Transverse colon (tissue), 4 donors: ENCODE measurements around the gene RNF212. TPM values are rescaled to one million over a fixed set of nuclear protein-coding genes. Genes with fewer than 3 reads are reported as not detected.
A peak's percentile ranks its signal among the peaks of the same experiment; 100 is the strongest.

ENCODE experiments used
- DNase-seq: peaks from one replicate; pipeline ENCODE4 v3.0.0-alpha.2; 2019
- H3K27ac ChIP-seq, 4 donors: fragments of 200-600 bp; sonication (generic); 2 replicates each; pipeline ENCODE4 v1.5.1; 2016 to 2018; ENCODE audit warnings: inconsistent platforms in 4 of 4
- H3K27me3 ChIP-seq: fragments of 200-600 bp; sonication (generic); 2 replicates; pipeline ENCODE4 v1.5.1; 2017; ENCODE audit warnings: inconsistent platforms
- H3K36me3 ChIP-seq, 4 donors: fragments of 200-600 bp; sonication (generic); 2 replicates each; pipeline ENCODE4 v1.5.1; 2017 to 2019; ENCODE audit warnings: inconsistent platforms in 4 of 4
- H3K4me1 ChIP-seq, 4 donors: fragments of 200-600 bp; sonication (generic); 2 replicates each; pipeline ENCODE4 v1.5.1; 2017 to 2020; ENCODE audit warnings: inconsistent platforms in 4 of 4
- H3K4me3 ChIP-seq, 4 donors: fragments of 200-600 bp; sonication (generic); 1 replicate in 1 of 4; 2 replicates in 3 of 4; pipeline versions ENCODE4 v1.5.1 to v1.6.1; 2017 to 2019; ENCODE audit warnings: inconsistent platforms in 4 of 4
- H3K9me3 ChIP-seq, 2 donors: fragments of 200-600 bp; sonication (generic); 2 replicates each; pipeline ENCODE4 v1.5.1; 2017 to 2019; ENCODE audit warnings: inconsistent platforms in 2 of 2
- CTCF ChIP-seq, 5 experiments: fragments of 200-600 bp in 3 of 5; fragments of 450-650 bp in 2 of 5; sonication (generic) in 3 of 5; IDR thresholded peaks; 1 replicate in 2 of 5; 2 replicates in 3 of 5; pipeline ENCODE4 v1.5.1; 2016 to 2017; ENCODE audit warnings: antibody characterized with exemption in 5 of 5, inconsistent platforms in 3 of 5, mild to moderate bottlenecking in 2 of 5, moderate library complexity in 1 of 5
- EP300 ChIP-seq: sonication (generic); formaldehyde crosslinking; IDR thresholded peaks from one replicate; pipeline ENCODE4 v1.6.1; 2017; ENCODE audit warnings: antibody characterized with exemption, low read depth
- POLR2A ChIP-seq: fragments of 450-650 bp; IDR thresholded peaks from one replicate; pipeline ENCODE4 v1.6.1; 2016; ENCODE audit warnings: antibody characterized with exemption, mild to moderate bottlenecking, moderate library complexity
- POLR2AphosphoS5 ChIP-seq, 3 donors: sonication (generic); formaldehyde crosslinking; IDR thresholded peaks; one replicate each; pipeline ENCODE4 v1.6.1; 2016; ENCODE audit warnings: antibody characterized with exemption in 3 of 3
- WGBS, 2 donors: methylation state at CpG; one replicate each; pipeline ENCODE4 v1.1.5; 2018; ENCODE audit warnings: low coverage in 1 of 2; 5-methylcytosine and 5-hydroxymethylcytosine counted together
- in situ Hi-C, 4 donors: fragments of 200-750 bp; cut with MboI; loops; one replicate each; pipeline versions ENCODE4 v1.15.0 to v1.15.1; 2017; ENCODE audit warnings: low sequenced_read_pairs in 3 of 4, low pct_ligation_motif_present in 1 of 4, low pct_unique_long_range_greater_than_20kb in 1 of 4
- intact Hi-C: fragments of 100-400 bp; cut with DNase I; formaldehyde crosslinking; loops from one replicate; pipeline ENCODE4 v1.15.1; 2023; ENCODE audit warnings: low total_unique reads
- total RNA-seq, 4 donors: library from RNA; depleted of rRNA; stranded (reverse); fragments of >200 nt; gene quantifications; one replicate each; pipeline ENCODE4 v1.1.0, GENCODE V29; 2016

Gene RNF212
- total RNA-seq, 4 donors from 2014 or later = 2.5 to 9.1 TPM; not detected in 2

- Histone ChIP-seq H3K4me1 (peaks cover 0 to 23% (median 15%) of the 10 kb centered on the region in 4 donors), H3K9me3 (no peaks in the 10 kb centered on the region), H3K27ac (no peak overlapping the region), H3K4me3 (no peak overlapping the region), H3K27me3 (peaks cover 76% of the 10 kb centered on the region), H3K36me3 (no peaks in the 10 kb centered on the region)
- WGBS, 2 donors = 56% methylated on average over 23 of the region's 37 CpGs; no CpG with 5 or more reads in 1 of the 2 donors
- TF ChIP-seq EP300 (no peak), POLR2AphosphoS5 (IDR thresholded peaks at IDR 0.05) (peak in 2 of 3 donors; percentile 32 to 41), CTCF (IDR thresholded peaks at IDR 0.05) (peak in 1 of 5 experiments; percentile 8), POLR2A (no peak)
- in situ Hi-C loops (no loop called here), intact Hi-C loops (no loop called here)
- DNase-seq = no peak
Measured at GRCh38 chr4:1031956-1032795, 81.2 kb downstream of the RNF212 start.

DNA sequence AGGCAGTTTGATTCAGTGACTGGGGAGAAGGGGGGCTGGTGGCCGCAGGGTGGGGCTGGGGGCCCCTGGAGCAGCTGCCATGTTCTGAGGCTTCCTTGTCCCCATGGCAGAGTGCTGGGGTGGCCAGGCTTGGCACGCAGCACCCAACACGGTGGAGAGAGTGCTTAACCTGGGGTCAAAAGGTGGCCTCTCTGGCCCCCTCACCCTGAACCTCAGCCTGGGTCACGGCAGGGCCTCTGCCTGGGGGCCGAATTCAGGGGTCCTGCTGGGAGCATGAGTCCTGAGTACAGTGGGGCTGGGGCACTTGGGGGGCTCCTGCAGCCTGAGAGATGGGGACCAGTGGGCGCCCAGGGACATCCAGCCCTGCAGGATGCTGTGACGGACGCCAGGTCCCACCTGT lies 82.0 kb downstream of the RNF212 start:
- 78% methylated on average over 8 of the region's 8 CpGs; no CpG with 5 or more reads in 1 of the 2 donors for WGBS, 2 donors
- Histone ChIP-seq H3K4me3 (no peak overlapping the region), H3K9me3 (no peaks in the 10 kb centered on the region), H3K4me1 (peaks cover 0 to 23% (median 15%) of the 10 kb centered on the region in 4 donors), H3K36me3 (no peaks in the 10 kb centered on the region), H3K27ac (no peak overlapping the region), H3K27me3 (peaks cover 76% of the 10 kb centered on the region)
- DNase-seq = no peak
- intact Hi-C loops = no loop called here
- TF ChIP-seq POLR2A (no peak), CTCF (IDR thresholded peaks at IDR 0.05) (no peak), EP300 (no peak), POLR2AphosphoS5 (IDR thresholded peaks at IDR 0.05) (no peak)
- in situ Hi-C loops = no loop called here

DNA sequence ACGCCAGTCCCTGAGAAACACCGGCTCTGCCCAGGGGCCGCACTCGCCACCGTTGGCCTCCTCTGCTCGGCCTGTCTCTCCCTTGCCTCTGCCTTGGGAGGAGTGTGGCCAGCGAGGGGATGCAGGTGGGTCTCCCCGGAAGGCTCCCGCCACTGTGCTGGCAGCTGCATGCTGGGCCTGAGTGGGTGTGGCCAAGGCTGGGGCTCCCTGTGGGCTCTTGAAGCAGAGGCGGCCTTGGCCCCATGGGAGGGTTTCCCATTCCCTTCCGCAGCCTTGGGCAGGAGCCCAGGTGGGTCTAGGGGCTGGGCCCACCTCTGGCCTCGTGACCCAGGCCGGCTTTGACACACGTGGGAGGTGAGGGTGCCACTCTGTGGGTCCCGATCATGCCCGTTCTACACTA lies 82.8 kb downstream of the RNF212 start:
- H3K4me3 ChIP-seq = no peak overlapping the region
- in situ Hi-C loops (no loop called here), intact Hi-C loops (no loop called here)
- 57% methylated on average over 11 of the region's 16 CpGs; no CpG with 5 or more reads in 1 of the 2 donors for WGBS, 2 donors
- H3K27me3 ChIP-seq = peaks cover 76% of the 10 kb centered on the region
- H3K27ac ChIP-seq = no peak overlapping the region
- no peaks in the 10 kb centered on the region for H3K36me3 ChIP-seq
- no peaks in the 10 kb centered on the region for H3K9me3 ChIP-seq
- peaks cover 0 to 19% (median 13%) of the 10 kb centered on the region in 4 donors for H3K4me1 ChIP-seq
- TF ChIP-seq CTCF (IDR thresholded peaks at IDR 0.05) (no peak), EP300 (no peak), POLR2A (no peak), POLR2AphosphoS5 (IDR thresholded peaks at IDR 0.05) (no peak)
- DNase-seq = no peak

- intact Hi-C loops (no loop called here), in situ Hi-C loops (no loop called here)
- WGBS, 2 donors = 34% methylated on average over 5 of the region's 12 CpGs; no CpG with 5 or more reads in 1 of the 2 donors
- Histone ChIP-seq H3K27me3 (peaks cover 71% of the 10 kb centered on the region), H3K9me3 (no peaks in the 10 kb centered on the region), H3K36me3 (no peaks in the 10 kb centered on the region), H3K27ac (no peak overlapping the region), H3K4me3 (no peak overlapping the region), H3K4me1 (peaks cover 0 to 19% (median 12%) of the 10 kb centered on the region in 4 donors)
- no peak for TF ChIP-seq CTCF (IDR thresholded peaks at IDR 0.05)
- TF ChIP-seq POLR2AphosphoS5 (IDR thresholded peaks at IDR 0.05) = no peak
- no peak for TF ChIP-seq POLR2A
- no peak for TF ChIP-seq EP300
- no peak for DNase-seq
Measured at GRCh38 chr4:1030031-1030430, 83.3 kb downstream of the RNF212 start.
